Hematopoietic multipotent progenitor cell treated with erythropoietin and hydrocortisone succinate and interleukin-3 and kit ligand, for 17 days (in vitro differentiated cells): ENCODE results near the gene NAXD.
"Not testable (repeated sequence)": the region's sequence is repeated elsewhere in the genome, so short reads cannot be mapped to it uniquely, and the experiment has no call there.

Experiments
- DNase-seq: peaks from one replicate; pipeline ENCODE4 v3.0.0-alpha.2; 2015; ENCODE audit warnings: low spot score

NAXD gene

GRCh38 chr13:110628477-110628793 lies 13.1 kb downstream of the NAXD start:
- no peak for DNase-seq

DNA sequence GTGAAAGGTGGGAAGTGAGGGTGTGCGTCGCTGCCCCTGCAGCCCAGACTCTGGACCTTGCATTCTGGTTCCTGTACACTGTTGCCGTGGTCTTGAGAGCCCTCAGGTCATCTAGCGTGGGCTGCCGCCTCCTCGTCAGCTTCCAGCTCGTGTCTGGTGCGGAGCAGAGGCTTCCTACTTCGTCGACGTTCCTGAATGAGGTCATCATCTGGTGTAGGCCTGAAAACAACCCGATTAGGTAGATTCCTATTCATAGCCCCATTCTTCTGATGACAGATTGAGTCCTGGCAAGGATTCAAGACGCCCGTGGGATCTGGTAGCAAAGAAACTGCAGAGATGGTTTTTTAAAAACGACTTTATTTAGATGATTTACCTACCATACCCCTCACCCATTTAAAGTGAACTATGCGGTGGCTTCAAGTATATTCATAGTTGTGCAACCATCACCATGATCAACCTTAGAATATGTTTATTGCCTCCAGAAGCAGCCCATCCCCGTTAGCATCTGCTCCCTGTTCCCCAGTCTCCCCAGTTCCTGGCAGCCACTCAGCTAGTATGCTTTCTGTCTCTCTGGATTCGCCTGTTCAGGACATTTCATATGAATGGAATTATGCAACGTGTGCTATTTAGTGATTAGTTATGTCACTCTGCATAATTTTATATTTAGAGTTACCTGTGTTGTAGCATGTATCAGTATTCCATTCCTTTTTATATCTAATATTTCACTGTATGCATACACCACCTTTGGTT lies 13.8 kb downstream of the NAXD start:
- DNase-seq: no peak

GRCh38 chr13:110629735-110630134 lies 14.4 kb downstream of the NAXD start:
- DNase-seq: no peak

- DNase-seq: no peak
Observed at GRCh38 chr13:110630566-110631119, 15.3 kb downstream of the NAXD start.

DNA sequence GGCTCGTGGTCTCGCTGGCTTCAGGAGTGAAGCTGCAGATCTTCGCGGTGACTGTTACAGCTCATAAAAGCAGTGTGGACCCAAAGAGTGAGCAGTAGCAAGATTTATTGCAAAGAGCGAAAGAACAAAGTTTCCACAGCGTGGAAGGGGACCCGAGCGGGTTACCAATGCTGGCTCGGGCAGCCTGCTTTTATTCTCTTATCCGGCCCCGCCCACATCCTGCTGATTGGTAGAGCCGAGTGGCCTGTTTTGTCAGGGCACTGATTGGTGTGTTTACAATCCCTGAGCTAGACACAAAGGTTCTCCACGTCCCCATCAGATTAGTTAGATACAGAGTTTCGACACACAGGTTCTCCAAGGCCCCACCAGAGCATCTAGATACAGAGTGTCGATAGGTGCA lies 16.9 kb downstream of the NAXD start:
- DNase-seq: not testable (repeated sequence)

DNA sequence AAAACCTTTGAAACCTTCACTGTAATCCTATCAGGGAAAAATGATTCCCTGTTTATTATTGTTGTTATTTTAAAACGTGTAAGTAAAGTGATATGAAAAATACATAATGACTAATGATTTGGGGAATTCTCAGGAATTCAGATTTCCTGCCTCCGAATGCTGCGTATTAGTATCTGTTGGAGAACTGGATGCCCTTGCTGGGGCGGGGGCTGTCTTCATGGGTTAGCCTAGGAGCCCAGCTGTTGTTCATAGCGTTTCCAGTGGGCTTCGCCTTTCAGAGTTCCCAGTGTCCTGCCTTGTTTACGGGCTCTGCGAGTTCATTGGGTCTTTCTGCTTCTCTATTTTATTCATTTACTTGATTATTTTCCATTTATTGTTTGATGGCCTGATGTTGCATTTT lies 18.4 kb downstream of the NAXD start:
- DNase-seq: no peak

DNA sequence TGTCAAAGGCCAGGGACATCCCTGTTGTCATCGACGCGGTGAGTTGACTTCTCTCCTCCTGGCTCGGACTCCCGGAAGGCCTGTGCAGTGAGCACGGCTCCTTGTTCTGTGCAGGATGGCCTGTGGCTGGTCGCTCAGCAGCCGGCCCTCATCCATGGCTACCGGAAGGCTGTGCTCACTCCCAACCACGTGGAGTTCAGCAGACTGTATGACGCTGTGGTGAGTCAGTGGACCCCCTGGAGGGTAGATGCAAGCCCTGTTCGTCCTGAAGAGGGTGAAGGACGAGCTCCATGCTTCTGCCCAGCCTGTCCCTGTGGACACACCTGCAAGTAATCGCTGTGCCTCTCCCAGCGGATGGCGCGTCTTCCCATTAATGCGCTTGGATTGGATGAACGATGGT lies 19.2 kb downstream of the NAXD start:
- no peak for DNase-seq

- no peak for DNase-seq
Observed at GRCh38 chr13:110635405-110636002, 20.2 kb downstream of the NAXD start.

- DNase-seq: no peak
Observed at GRCh38 chr13:110636053-110636475, 20.7 kb downstream of the NAXD start.

GRCh38 chr13:110636701-110637201 lies 21.4 kb downstream of the NAXD start:
- DNase-seq: no peak

DNA sequence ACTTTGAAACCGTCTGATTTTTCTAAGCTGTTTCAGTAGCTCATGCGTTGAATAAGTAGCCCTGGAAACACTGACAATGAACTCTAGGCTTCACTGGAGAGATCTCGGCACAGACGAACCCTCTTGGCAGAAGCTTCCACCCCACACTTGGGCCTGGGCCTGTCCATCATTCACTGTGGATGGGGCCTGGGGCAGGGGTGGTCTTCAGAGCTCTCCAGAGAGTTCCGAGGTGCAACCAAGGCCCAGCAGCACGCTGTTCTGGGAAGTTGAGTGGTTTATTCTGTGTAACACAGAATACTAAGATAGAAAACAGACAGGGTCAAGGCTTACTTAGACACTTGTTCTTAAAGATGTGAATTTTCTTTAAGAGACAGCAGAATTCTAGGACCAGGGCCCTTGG lies 21.9 kb downstream of the NAXD start:
- DNase-seq: no peak

GRCh38 chr13:110637747-110638146 lies 22.4 kb downstream of the NAXD start:
- DNase-seq: no peak

DNA sequence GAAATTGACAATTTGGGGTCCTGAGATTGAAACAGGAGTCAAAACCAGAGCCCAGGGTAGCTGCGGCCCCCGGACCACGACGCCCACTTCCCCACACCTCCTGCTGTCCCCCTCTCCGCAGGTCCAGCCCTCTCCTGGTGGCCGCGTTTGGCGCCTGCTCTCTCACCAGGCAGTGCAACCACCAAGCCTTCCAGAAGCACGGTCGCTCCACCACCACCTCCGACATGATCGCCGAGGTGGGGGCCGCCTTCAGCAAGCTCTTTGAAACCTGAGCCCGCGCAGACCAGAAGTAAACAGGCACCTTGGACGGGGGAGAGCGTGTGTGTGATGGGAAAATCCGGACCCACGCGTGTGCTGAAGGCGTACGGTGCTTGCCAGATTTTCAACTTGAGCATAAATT lies 22.9 kb downstream of the NAXD start:
- DNase-seq: no peak

DNA sequence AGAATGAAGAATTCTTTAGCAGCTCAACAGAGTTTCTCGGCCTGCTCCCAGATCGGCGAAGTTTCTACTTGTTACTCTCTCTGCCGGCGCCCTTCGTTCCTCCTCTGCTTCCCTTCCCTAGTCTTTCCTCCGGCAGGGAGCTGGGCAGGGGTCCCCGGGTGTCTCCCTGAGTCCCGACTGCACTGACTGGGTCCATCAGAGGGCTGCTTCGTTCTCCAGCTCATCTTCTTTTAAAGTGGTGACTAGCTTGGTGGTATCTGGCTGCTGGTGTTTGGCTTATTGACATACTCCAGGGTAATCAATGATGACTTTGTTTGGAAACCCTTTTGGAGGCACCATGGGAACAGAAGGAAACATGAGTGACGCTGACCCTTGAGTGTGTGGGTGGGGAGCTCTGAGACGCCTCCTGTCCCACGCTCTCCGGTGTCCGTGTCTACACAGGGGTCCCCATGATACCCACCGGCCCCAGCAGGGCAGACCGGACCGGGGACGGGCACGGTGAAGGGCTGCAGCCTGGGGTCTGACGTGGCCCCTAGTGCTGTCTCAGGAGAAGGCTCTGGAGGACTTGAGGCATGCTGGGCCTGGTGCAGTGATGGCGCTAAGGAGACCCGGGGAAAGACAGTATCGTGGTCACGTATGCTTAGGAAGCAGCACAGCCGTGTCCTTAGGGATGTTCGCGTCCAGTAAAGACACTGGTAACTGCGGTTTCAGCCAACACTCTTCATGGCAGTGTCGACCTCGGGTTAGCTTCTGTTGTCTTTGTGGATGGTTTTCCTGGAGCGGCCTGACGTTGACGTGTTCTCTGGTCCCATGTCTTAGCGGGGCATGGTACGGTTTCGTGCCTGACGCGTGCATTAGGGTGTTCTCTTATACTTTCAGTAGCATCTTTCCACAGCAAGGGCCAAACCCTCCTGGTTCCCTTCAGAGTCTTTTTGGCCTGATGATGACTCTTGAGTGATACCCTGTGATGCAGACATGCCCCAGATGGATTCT lies 23.8 kb downstream of the NAXD start:
- no peak for DNase-seq

- DNase-seq: no peak
Observed at GRCh38 chr13:110639935-110640334, 24.6 kb downstream of the NAXD start.

- no peak for DNase-seq
Observed at GRCh38 chr13:110640591-110641029, 25.3 kb downstream of the NAXD start.

DNA sequence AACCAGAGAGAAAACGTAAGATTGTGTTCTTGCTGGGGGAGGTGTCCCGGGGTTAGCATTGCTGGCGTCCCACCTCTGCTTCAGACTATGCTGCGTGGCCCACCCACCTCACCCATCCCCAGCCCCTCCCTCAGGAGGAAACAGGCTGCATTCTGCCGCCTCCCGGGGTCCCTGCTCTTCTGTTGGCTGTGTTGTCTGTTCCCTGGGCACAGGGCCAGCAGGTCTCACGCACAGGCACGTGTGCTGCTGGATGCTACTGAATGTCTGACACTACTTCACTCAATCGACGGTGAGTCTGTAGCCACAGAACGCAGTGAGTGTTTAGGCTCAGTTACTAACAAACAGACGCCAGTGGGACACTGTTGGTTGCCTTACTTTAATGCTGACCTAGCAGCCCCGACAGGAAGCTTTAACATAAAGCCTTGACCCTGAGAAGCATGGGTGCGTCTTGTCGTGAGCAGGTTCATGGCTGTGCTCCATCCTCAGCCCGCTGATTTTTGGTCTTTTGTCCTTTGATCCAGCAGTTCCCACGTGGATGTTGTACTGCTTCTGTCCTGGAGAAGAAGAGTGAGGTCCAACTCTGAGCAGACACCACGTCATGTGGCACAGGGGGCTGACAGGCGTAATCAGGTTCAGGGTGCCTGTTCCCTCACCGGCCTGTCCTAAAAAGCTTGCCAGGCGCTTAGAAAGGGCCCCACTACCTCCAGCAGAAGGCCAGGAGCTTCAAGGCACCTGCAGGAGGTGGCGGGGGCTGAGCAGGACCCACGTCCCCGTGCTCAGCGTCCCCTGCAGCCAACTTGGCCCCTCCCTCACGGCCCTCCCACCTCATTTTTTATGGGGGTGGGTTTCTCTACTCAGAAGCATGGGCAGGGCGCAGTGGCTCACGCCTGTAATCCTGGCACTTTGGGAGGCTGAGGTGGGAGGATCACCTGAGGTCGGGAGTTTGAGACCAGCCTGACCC lies 26.0 kb downstream of the NAXD start:
- no peak for DNase-seq

GRCh38 chr13:110642291-110642981 lies 27.1 kb downstream of the NAXD start:
- no peak for DNase-seq

- no peak for DNase-seq
Observed at GRCh38 chr13:110643324-110643723, 28.0 kb downstream of the NAXD start.

DNA sequence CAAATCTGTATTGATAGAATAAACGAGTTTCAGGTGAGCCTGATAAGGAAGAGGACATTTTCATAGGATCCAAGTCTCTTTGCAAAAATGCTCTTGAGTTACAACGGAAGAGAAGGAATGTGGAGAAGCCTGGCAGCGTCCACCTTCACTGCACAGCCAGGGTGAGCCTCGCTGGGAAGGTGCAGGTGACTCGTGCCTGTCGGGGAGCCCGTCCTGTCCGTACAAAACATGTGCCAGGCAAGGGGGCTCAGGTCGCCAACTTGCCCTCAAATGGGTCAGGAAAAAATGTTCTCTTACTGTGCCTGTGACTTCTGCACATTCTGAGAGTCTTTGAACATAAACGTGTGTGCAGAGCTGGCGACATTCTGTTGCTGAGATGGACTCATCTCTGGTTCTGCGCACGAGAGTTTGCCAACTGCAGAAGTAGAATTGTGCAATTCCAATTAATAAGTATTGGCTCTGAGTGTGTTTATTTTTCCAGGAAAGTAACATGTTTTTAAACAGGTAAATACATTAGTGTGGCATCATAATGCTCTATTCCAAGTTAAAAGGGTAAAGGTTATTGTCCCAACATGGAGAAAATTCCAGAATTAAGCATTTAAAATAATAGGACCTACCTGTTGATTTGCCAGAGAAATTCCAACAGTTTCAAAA lies 28.6 kb downstream of the NAXD start:
- DNase-seq: no peak
